Mucosa of descending colon (tissue), 3 donors: ENCODE data around the gene DGAT2. TPM values are rescaled to one million over a fixed set of nuclear protein-coding genes. Genes with fewer than 3 reads are reported as not detected.

Experiments
- ATAC-seq: fragments of 200-7000 bp; cut with Tn5 transposase; one replicate; pipeline ENCODE4 v1.9.1; 2020; ENCODE audit warnings: mild to moderate bottlenecking, moderate library complexity
- DNase-seq, 3 donors: peaks; one replicate each; pipeline ENCODE4 v3.0.0-alpha.2; 2020
- H3K36me3 ChIP-seq: fragments of 200-600 bp; one replicate; pipeline ENCODE4 v1.8.0; 2021; ENCODE audit warnings: low read depth, mild to moderate bottlenecking
- H3K4me1 ChIP-seq: fragments of 200-600 bp; one replicate; pipeline ENCODE4 v1.8.0; 2021; ENCODE audit warnings: low read depth, mild to moderate bottlenecking
- H3K4me3 ChIP-seq: fragments of 200-600 bp; one replicate; pipeline ENCODE4 v1.8.0; 2021; ENCODE audit warnings: mild to moderate bottlenecking
- H3K9me3 ChIP-seq: fragments of 200-600 bp; one replicate; pipeline ENCODE4 v1.8.0; 2021; ENCODE audit warnings: mild to moderate bottlenecking
- CTCF ChIP-seq: fragments of 200-600 bp; IDR thresholded peaks from one replicate; pipeline ENCODE4 v1.8.0; 2022; ENCODE audit warnings: antibody characterized with exemption, mild to moderate bottlenecking
- intact Hi-C, 2 donors: fragments of 100-400 bp; cut with DNase I in 1 of 2; cut with micrococcal nuclease in 1 of 2; formaldehyde crosslinking; loops; one replicate each; pipeline versions ENCODE4 v1.11.0 to v1.11.1; 2022; cut with DNase I, micrococcal nuclease
- total RNA-seq, 3 donors: library from RNA; stranded (reverse); fragmentation: NEBNext Ultra II Directional in 2 of 3; extraction: Animal tissue kit (Norgen Biotek cat#: 25700) in 2 of 3; gene quantifications; one replicate each; pipeline versions ENCODE4 v1.2.1 to v1.2.4, GENCODE V29; 2021 to 2023
- donor health status: DM: no; HTN: no; CAD: no; lungs with moderate emphysema.
- donor health status: DM: no; HTN: no; CAD: no.
- donor health status: DM: no; HTN: yes; CAD: no.

Gene DGAT2
- total RNA-seq, 3 donors from 2014 or later = 3.4 to 4.2 (median 3.5) TPM

DNA sequence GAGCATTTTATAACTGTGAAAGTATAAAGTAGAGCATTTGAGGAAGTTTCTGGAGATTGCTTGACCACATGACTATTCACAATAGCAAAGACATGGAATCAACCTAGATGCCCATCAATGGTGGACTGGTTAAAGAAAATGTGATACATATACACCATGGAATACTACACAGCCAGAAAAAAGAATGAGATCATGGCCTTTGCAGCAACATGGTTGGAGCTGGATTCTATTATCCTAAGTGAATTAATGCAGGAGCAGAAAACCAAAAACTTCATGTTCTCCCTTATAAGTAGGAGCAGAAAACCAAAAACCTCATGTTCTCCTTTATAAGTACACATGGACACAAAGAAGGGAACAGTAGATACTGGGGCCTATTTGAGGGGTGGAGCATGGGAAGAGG lies 76.7 kb downstream of the DGAT2 start:
- Histone ChIP-seq H3K9me3 (no peaks in the 10 kb centered on the region), H3K4me1 (no peaks in the 10 kb centered on the region), H3K36me3 (no peaks in the 10 kb centered on the region), H3K4me3 (no peak overlapping the region)
- ATAC-seq = no peak
- no peak for TF ChIP-seq CTCF
- intact Hi-C loops = no loop called here
- no peak for DNase-seq

- DNase-seq (no peak), ATAC-seq (no peak)
- Histone ChIP-seq H3K9me3 (no peaks in the 10 kb centered on the region), H3K36me3 (no peaks in the 10 kb centered on the region), H3K4me3 (no peak overlapping the region), H3K4me1 (no peaks in the 10 kb centered on the region)
- no peak for TF ChIP-seq CTCF
- intact Hi-C loops = no loop called here
Observed at GRCh38 chr11:75849894-75850293, 81.3 kb downstream of the DGAT2 start.

DNA sequence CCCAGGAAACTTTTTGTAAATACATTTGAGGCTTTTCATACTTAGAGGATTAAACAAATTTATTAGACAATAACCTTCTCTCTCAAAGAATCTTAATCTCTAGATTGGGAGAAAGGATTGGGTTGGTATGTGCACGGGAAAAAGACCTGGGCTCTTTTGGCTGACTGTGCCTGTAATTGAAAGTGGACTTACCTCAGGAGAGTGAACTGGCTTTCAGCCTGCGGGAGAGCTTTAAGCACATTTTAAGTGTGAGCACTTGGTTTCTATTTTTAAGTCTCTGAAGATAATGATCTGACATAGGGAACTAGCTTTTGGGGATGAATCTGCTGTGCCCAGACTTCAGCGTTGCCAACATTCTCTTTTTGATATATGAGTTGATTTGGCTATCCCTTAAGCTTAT lies 82.2 kb downstream of the DGAT2 start:
- no peak for TF ChIP-seq CTCF
- no peak for DNase-seq
- ATAC-seq = no peak
- Histone ChIP-seq H3K4me1 (no peaks in the 10 kb centered on the region), H3K9me3 (no peaks in the 10 kb centered on the region), H3K36me3 (no peaks in the 10 kb centered on the region), H3K4me3 (no peak overlapping the region)
- intact Hi-C loops = no loop called here

Other genes with a start within 250 kb of the DGAT2 start
- 1 to 10 TPM; 3.0 to 7.7 (median 4.6) TPM for gene GDPD5, start 242.8 kb upstream of the DGAT2 start, total RNA-seq
- 10 to 100 TPM; 44.1 to 87.0 (median 50.5) TPM for gene SERPINH1, start 206.5 kb upstream of the DGAT2 start, total RNA-seq
- 10 to 100 TPM in 1 of 3 donors, 1 to 10 TPM in 1, under 1 TPM in 1; 0.84 to 17.7 (median 1.9) TPM for gene MAP6, start 99.7 kb upstream of the DGAT2 start, total RNA-seq
- 100 to 1,000 TPM in 2 of 3 donors, 10 to 100 TPM in 1; 86.4 to 247 (median 192) TPM for gene MOGAT2, start 50.9 kb upstream of the DGAT2 start, total RNA-seq
- 10 to 100 TPM; 14.9 to 37.1 (median 16.9) TPM for gene UVRAG, start 46.4 kb downstream of the DGAT2 start, total RNA-seq